Measurements from ENCODE around the gene LY6G5B.

DNA sequence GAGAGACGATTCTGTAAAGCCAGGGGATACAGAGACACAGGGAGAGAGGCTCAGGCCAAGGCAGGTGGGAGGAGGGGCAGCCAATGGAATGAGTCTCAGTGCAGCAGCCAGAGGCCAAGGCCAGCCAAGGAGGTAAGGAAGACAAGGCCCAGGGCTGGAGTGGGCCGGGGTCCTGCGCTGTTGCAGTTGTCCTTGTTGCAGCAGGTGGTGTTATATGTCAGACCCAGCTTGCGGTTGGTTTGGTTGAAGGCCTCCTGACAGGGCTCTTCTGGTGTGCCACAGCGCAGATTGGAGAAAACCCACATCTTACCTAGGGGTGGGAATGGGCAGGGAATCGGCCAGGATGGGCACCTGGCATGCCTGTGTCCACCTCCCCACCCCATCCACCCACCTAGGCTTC is 49.2 kb downstream of the LY6G5B start:
- TF ChIP-seq, protein P1, sequence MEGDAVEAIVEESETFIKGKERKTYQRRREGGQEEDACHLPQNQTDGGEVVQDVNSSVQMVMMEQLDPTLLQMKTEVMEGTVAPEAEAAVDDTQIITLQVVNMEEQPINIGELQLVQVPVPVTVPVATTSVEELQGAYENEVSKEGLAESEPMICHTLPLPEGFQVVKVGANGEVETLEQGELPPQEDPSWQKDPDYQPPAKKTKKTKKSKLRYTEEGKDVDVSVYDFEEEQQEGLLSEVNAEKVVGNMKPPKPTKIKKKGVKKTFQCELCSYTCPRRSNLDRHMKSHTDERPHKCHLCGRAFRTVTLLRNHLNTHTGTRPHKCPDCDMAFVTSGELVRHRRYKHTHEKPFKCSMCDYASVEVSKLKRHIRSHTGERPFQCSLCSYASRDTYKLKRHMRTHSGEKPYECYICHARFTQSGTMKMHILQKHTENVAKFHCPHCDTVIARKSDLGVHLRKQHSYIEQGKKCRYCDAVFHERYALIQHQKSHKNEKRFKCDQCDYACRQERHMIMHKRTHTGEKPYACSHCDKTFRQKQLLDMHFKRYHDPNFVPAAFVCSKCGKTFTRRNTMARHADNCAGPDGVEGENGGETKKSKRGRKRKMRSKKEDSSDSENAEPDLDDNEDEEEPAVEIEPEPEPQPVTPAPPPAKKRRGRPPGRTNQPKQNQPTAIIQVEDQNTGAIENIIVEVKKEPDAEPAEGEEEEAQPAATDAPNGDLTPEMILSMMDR (IDR thresholded peaks at IDR 0.05), result no peak
- TF ChIP-seq POLR2A (IDR thresholded peaks at IDR 0.05) (no peak), EP300 (IDR thresholded peaks at IDR 0.05; ENCODE audit: low read depth) (no peak)
